Measurements from ENCODE around the gene SMDT1. TPM values are rescaled to one million over a fixed set of nuclear protein-coding genes. Genes with fewer than 3 reads are reported as not detected.

SMDT1 gene, protein sequence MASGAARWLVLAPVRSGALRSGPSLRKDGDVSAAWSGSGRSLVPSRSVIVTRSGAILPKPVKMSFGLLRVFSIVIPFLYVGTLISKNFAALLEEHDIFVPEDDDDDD
- 1.7 and 8.0 TPM in 2 replicates for total RNA-seq

DNA sequence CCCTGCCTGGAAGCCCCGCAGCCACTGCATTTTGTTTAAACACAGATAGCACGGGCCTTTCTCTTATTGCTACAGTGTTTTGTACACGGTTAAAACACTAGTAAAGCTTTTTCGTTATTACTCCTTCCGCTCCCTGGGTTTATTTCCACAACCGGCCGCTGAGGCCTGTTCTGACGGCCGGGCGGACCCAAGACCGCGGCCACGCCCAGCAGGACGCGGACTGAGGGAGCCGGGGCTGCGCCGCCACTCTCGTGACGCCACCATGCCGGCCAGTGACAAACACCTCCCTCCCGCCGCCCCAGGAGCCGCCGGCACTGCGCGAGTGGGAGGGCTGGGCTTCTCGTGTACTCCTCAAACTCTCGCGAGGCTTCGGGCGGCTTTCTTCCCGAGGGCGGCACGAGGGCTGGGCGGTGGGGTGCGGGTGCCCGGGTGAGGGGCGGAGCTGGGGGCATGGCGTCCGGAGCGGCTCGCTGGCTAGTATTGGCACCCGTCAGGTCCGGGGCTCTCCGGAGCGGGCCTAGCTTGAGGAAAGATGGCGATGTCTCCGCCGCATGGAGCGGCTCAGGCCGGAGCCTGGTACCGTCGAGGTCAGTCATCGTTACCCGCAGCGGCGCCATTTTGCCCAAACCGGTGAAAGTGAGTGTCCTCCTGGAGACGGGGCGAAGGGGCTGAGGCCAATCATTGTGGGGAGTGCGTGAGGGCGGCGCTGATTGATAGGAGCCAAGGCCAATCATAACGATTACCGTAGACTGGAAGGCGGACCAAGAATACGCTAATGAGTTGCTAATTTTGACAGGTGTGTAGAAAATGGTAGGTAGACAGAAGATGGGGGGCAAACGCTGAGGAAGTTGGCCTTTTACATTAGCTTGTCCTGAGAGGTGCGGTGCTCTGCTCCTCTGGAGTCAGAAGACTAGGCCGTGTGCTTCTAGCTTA, at the start of gene SMDT1:
Gene SMDT1, plus strand, starts transcription at position 382 of the 933 bp plus-strand sequence. Its CDS starts 69 bp downstream, at position 451.

GRCh38 chr22:42070517-42071422, 8.7 kb upstream of the SMDT1 start, which contains the start of gene NAGA:
Gene NAGA (minus strand): TSS chr22:42070812. CDS start chr22:42070297, 515 bp downstream.

GRCh38 chr22:42074132-42074811, 5.2 kb upstream of the SMDT1 start, which contains the start of gene PHETA2:
Gene PHETA2 (plus strand): TSS chr22:42074248. CDS start chr22:42077294, 3,046 bp downstream.

DNA sequence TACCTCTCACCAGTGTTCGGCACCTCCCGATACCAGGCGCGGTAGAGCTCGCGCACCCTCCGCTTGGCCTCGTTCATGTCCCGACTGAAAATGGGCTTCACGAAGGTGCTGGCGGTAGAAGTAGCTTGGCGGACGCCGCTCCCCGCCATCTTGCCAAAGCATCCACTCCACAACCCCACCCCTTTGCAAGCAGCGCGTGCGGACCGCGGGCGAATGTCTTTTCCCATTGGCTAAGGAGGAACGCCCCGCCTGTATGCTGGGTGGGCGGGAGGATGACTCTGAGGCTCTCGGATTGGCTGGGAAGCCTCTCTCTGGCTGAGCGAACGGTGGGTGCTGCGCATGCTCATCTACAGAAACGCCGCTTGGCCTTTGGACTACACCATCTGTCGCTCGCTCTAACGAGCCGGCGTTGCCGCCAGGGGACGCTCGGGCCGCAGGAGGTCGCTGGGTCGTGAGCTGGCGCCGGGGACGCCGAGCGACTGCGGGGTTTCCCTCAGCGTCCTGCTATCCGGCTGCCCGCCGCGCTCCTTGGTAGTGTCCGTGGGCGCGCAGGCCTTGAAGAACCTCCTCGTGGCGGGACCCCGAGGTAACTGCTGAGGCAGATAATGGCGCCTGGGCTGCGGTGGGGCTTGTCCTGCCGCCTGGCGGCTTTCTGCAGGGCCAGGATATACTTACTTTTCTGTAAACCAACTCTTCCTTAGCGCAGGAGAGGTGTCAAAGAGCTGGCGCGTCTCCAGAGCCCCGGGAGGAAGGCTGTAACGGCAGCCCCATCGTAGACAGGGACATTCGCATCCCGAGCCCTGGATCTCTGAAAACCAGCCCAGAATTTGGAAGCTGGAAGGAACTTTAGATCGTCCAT, 11.3 kb downstream of the SMDT1 start, which contains the start of gene NDUFA6:
Gene NDUFA6, minus strand, starts transcription at position 177 of the 859 bp plus-strand sequence. Its CDS starts 28 bp downstream, at position 149.

GRCh38 chr22:42130639-42131431, 51.3 kb downstream of the SMDT1 start, which contains the start of gene CYP2D6:
Gene CYP2D6 (minus strand): TSS chr22:42130810. CDS start chr22:42130791, 19 bp downstream.

Other genes starting within 250 kb of the SMDT1 start
- gene SREBF2, start 246.6 kb upstream of the SMDT1 start, total RNA-seq: 47.9 and 49.5 TPM in 2 replicates
- gene SHISA8, start 164.6 kb upstream of the SMDT1 start, total RNA-seq: not detected in 2 replicates
- 0.05 TPM in 1 of 2 replicates, not detected in the other for gene TNFRSF13C, start 152.9 kb upstream of the SMDT1 start, total RNA-seq
- gene CENPM, start 132.5 kb upstream of the SMDT1 start, total RNA-seq: 0.39 and 2.1 TPM in 2 replicates
- 0.10 TPM in 1 of 2 replicates, not detected in the other for gene SEPTIN3, start 110.3 kb upstream of the SMDT1 start, total RNA-seq
- gene WBP2NL, start 80.9 kb upstream of the SMDT1 start, total RNA-seq: 0.19 and 0.39 TPM in 2 replicates
- gene NAGA, start 8.9 kb upstream of the SMDT1 start, total RNA-seq: 21.8 and 23.2 TPM in 2 replicates
- 28.5 and 28.6 TPM in 2 replicates for gene PHETA2, start 5.5 kb upstream of the SMDT1 start, total RNA-seq
- 54.1 and 66.8 TPM in 2 replicates for gene NDUFA6, start 11.1 kb downstream of the SMDT1 start, total RNA-seq
- 0.15 TPM in 1 of 2 replicates, not detected in the other for gene CYP2D6, start 51.1 kb downstream of the SMDT1 start, total RNA-seq
- gene TCF20, start 191.0 kb downstream of the SMDT1 start, total RNA-seq: 17.9 and 18.0 TPM in 2 replicates